Keratinocyte (primary cell): Measurements from ENCODE around the gene MPP1. TPM values are rescaled to one million over a fixed set of nuclear protein-coding genes. Genes with fewer than 3 reads are reported as not detected.

Source experiments
- DNase-seq: peaks from one replicate; pipeline ENCODE4 v3.0.0-alpha.2; 2011; ENCODE audit warnings: low read depth, missing footprints, low spot score
- FAIRE-seq: peaks from 2 replicates; lab custom pipeline; 2011; peaks lifted over from hg19 to GRCh38; lab: Jason Lieb, UNC
- H2AFZ ChIP-seq: 2 replicates; pipeline ENCODE4 v1.6.0; 2012; ENCODE audit warnings: low read length, control low read depth, inconsistent platforms; ENCODE audit not compliant: control insufficient read depth
- H3K27ac ChIP-seq: 2 replicates; pipeline ENCODE4 v1.5.1; 2011; ENCODE audit warnings: low read length; ENCODE audit not compliant: control insufficient read depth, insufficient read depth
- H3K27me3 ChIP-seq: 3 replicates; pipeline ENCODE4 v1.6.0; 2011; ENCODE audit warnings: low read length; ENCODE audit not compliant: control insufficient read depth, insufficient read depth; ENCODE audit errors: extremely low read depth
- H3K36me3 ChIP-seq, 2 experiments: 2 replicates in 1 of 2; 3 replicates in 1 of 2; pipeline ENCODE4 v1.5.1; 2011; ENCODE audit warnings: low read length in 2 of 2, mild to moderate bottlenecking in 1 of 2; ENCODE audit not compliant: control insufficient read depth in 2 of 2, insufficient read depth in 2 of 2; ENCODE audit errors: extremely low read depth in 1 of 2
- H3K4me1 ChIP-seq: 3 replicates; pipeline ENCODE4 v1.5.1; 2011; ENCODE audit warnings: low read length; ENCODE audit not compliant: control insufficient read depth, insufficient read depth; ENCODE audit errors: extremely low read depth
- H3K4me2 ChIP-seq: 3 replicates; pipeline ENCODE4 v1.6.0; 2011; ENCODE audit warnings: low read depth, low read length; ENCODE audit not compliant: control insufficient read depth, insufficient read depth; ENCODE audit errors: extremely low read depth
- H3K4me3 ChIP-seq, 3 experiments: fragments of 200-600 bp in 1 of 3; sonication (generic) in 1 of 3; 2 replicates in 2 of 3; 3 replicates in 1 of 3; pipeline ENCODE4 v1.5.1; 2011 to 2016; ENCODE audit warnings: low read length in 3 of 3, mild to moderate bottlenecking in 3 of 3, control low read depth in 2 of 3, inconsistent platforms in 1 of 3, low read depth in 1 of 3, mixed read lengths in 1 of 3, mixed run types in 1 of 3, moderate library complexity in 1 of 3; ENCODE audit not compliant: control insufficient read depth in 2 of 3, insufficient read depth in 2 of 3; ENCODE audit errors: extremely low read depth in 1 of 3
- H3K79me2 ChIP-seq: 2 replicates; pipeline ENCODE4 v1.6.0; 2012; ENCODE audit warnings: low read length; ENCODE audit not compliant: control insufficient read depth, insufficient read depth
- H3K9ac ChIP-seq: 3 replicates; pipeline ENCODE4 v1.6.0; 2011; ENCODE audit warnings: low read length; ENCODE audit not compliant: control insufficient read depth, insufficient read depth; ENCODE audit errors: extremely low read depth
- H3K9me1 ChIP-seq: 3 replicates; pipeline ENCODE4 v1.6.0; 2011; ENCODE audit warnings: low read length; ENCODE audit not compliant: control insufficient read depth, insufficient read depth; ENCODE audit errors: extremely low read depth
- H3K9me3 ChIP-seq: 2 replicates; pipeline ENCODE4 v1.5.1; 2012; ENCODE audit warnings: low read depth, low read length; ENCODE audit not compliant: control insufficient read depth
- H4K20me1 ChIP-seq: 3 replicates; pipeline ENCODE4 v1.6.0; 2011; ENCODE audit warnings: low read length; ENCODE audit not compliant: control insufficient read depth, insufficient read depth; ENCODE audit errors: extremely low read depth
- CTCF ChIP-seq, 3 experiments: IDR thresholded peaks in 1 of 3; conservative IDR thresholded peaks in 1 of 3; optimal IDR thresholded peaks in 1 of 3; 2 replicates in 2 of 3; 3 replicates in 1 of 3; pipeline versions ENCODE3 to v1.5.1; 2011; ENCODE audit warnings: low read length in 3 of 3, mild to moderate bottlenecking in 3 of 3, moderate library complexity in 2 of 3, control low read depth in 1 of 3, inconsistent platforms in 1 of 3; ENCODE audit not compliant: insufficient read depth in 2 of 3; ENCODE audit errors: extremely low read depth in 1 of 3
- EZH2 ChIP-seq: IDR thresholded peaks from one replicate; pipeline ENCODE4 v1.6.1; 2012; ENCODE audit warnings: inconsistent platforms, mild to moderate bottlenecking, low read length, moderate library complexity
- dilution Hi-C: fragments of 300-500 bp; cut with MboI; formaldehyde crosslinking; loops from one replicate; pipeline ENCODE4 v1.7.0; 2020; ENCODE audit warnings: low sequenced_read_pairs; ENCODE audit not compliant: extremely low pct_ligation_motif_present
- polyA plus RNA-seq, 5 experiments: library from polyadenylated mRNA; depleted of rRNA in 3 of 5; stranded (reverse) in 3 of 5; stranded (forward) in 1 of 5; unstranded in 1 of 5; fragments of >200 nt; gene quantifications; 1 replicate in 1 of 5; 2 replicates in 3 of 5; 3 replicates in 1 of 5; pipeline versions ENCODE4 v1.2.1 to v1.2.3, GENCODE V29; 2011 to 2012; ENCODE audit warnings: missing spikeins in 2 of 5, low read depth in 1 of 5, low replicate concordance in 1 of 5

Gene MPP1
- polyA plus RNA-seq, 1 donor (not counting 4 experiments of a cell fraction or from before 2014, with no cell fraction given) = 4.9 TPM

- Histone ChIP-seq H3K27ac (no peak overlapping the region), H3K79me2 (no peaks in the 10 kb centered on the region), H3K4me2 (no peak overlapping the region), H3K9ac (no peak overlapping the region), H3K27me3 (no peaks in the 10 kb centered on the region), H3K4me1 (peaks cover 7% of the 10 kb centered on the region), H3K9me1 (no peaks in the 10 kb centered on the region), H4K20me1 (no peaks in the 10 kb centered on the region), H2AFZ (no peak overlapping the region), H3K9me3 (no peaks in the 10 kb centered on the region), H3K36me3 (no peaks in the 10 kb centered on the region), H3K4me3 (no peak overlapping the region)
- no peak for DNase-seq
- FAIRE-seq = no peak
- no peak for TF ChIP-seq EZH2
- TF ChIP-seq CTCF (optimal IDR thresholded peaks at IDR 0.05 in 1 of 3, IDR thresholded peaks at IDR 0.05 in 1 of 3, conservative IDR thresholded peaks at IDR 0.05 in 1 of 3; ENCODE audit: extremely low read depth in 1 of 3, insufficient read depth in 2 of 3, low read length in 3 of 3) = no peak
- dilution Hi-C loops = no loop called here
Measured at GRCh38 chrX:154806837-154807501, 1.7 kb upstream of the MPP1 start.

GRCh38 chrX:154805696-154806091 is 409 bp upstream of the MPP1 start:
- H3K4me3 ChIP-seq = peak overlapping the region; percentile 46 to 63 (median 52)
- no peak overlapping the region for H3K27ac ChIP-seq
- peak overlapping the region; percentile 52 for H3K9ac ChIP-seq
- no peaks in the 10 kb centered on the region for H3K9me1 ChIP-seq
- TF ChIP-seq CTCF (optimal IDR thresholded peaks at IDR 0.05 in 1 of 3, IDR thresholded peaks at IDR 0.05 in 1 of 3, conservative IDR thresholded peaks at IDR 0.05 in 1 of 3; ENCODE audit: extremely low read depth in 1 of 3, insufficient read depth in 2 of 3, low read length in 3 of 3) (no peak), EZH2 (no peak)
- peak overlapping the region; percentile 49 for H2AFZ ChIP-seq
- dilution Hi-C loops = no loop called here
- FAIRE-seq = no peak
- no peak for DNase-seq
- peak overlapping the region; percentile 79 for H3K4me2 ChIP-seq
- no peaks in the 10 kb centered on the region for H3K27me3 ChIP-seq
- no peaks in the 10 kb centered on the region for H4K20me1 ChIP-seq
- H3K4me1 ChIP-seq = peaks cover 7% of the 10 kb centered on the region
- H3K36me3 ChIP-seq = no peaks in the 10 kb centered on the region
- no peaks in the 10 kb centered on the region for H3K9me3 ChIP-seq
- no peaks in the 10 kb centered on the region for H3K79me2 ChIP-seq
